Measurements from ENCODE around the gene UBA6.
"Not testable (repeated sequence)": the region's sequence is repeated elsewhere in the genome, so short reads cannot be mapped to it uniquely, and the experiment has no call there.

UBA6 gene

GRCh38 chr4:67700738-67701516, at the start of gene UBA6:
UBA6 (minus strand) TSS chr4:67701155; CDS start chr4:67701119, 36 bp downstream.
- peak; percentile 88 for DNase-seq

GRCh38 chr4:67750691-67751090, 49.7 kb upstream of the UBA6 start:
- no peak for DNase-seq

- DNase-seq: no peak
These were observed 48.3 kb upstream of the UBA6 start for GRCh38 chr4:67749286-67749685.

- DNase-seq: no peak
These were observed 46.0 kb upstream of the UBA6 start for GRCh38 chr4:67746797-67747495.

GRCh38 chr4:67744561-67745283, 43.8 kb upstream of the UBA6 start:
- DNase-seq: no peak

- DNase-seq: no peak
These were observed 42.2 kb upstream of the UBA6 start for GRCh38 chr4:67743194-67743593.

- no peak for DNase-seq
These were observed 35.3 kb upstream of the UBA6 start for GRCh38 chr4:67736262-67736661.

- no peak for DNase-seq
These were observed 34.4 kb upstream of the UBA6 start for GRCh38 chr4:67735325-67735724.

- DNase-seq: not testable (repeated sequence)
These were observed 29.6 kb upstream of the UBA6 start for GRCh38 chr4:67730511-67730910.

- no peak for DNase-seq
These were observed 26.3 kb upstream of the UBA6 start for GRCh38 chr4:67727124-67727850.

- no peak for DNase-seq
These were observed 25.0 kb upstream of the UBA6 start for GRCh38 chr4:67725981-67726380.

GRCh38 chr4:67725132-67725531, 24.2 kb upstream of the UBA6 start:
- DNase-seq: no peak

GRCh38 chr4:67723949-67724348, 23.0 kb upstream of the UBA6 start:
- no peak for DNase-seq

GRCh38 chr4:67723341-67723740, 22.4 kb upstream of the UBA6 start:
- no peak for DNase-seq

GRCh38 chr4:67721770-67722597, 21.0 kb upstream of the UBA6 start:
- DNase-seq: no peak

GRCh38 chr4:67721315-67721769, 20.4 kb upstream of the UBA6 start:
- DNase-seq: no peak

GRCh38 chr4:67719953-67720617, 19.1 kb upstream of the UBA6 start:
- no peak for DNase-seq

GRCh38 chr4:67718848-67719247, 17.9 kb upstream of the UBA6 start:
- DNase-seq: no peak

- DNase-seq: no peak
These were observed 16.6 kb upstream of the UBA6 start for GRCh38 chr4:67717586-67717985.

- DNase-seq: no peak
These were observed 14.0 kb upstream of the UBA6 start for GRCh38 chr4:67714955-67715354.

- no peak for DNase-seq
These were observed 13.3 kb upstream of the UBA6 start for GRCh38 chr4:67714248-67714583.

Measured in NCI-H2171 (cell line).